ENCODE data around the gene ATP6V1F.

The ATP6V1F gene

GRCh38 chr7:128880791-128881457 lies 18.3 kb downstream of the ATP6V1F start:
- no peak for TF ChIP-seq EZH2phosphoT487 (conservative IDR thresholded peaks at IDR 0.05; ENCODE audit: low read length)
- TF ChIP-seq CTCF (IDR thresholded peaks at IDR 0.05; ENCODE audit: insufficient read depth, low read length, poor library complexity, severe bottlenecking) = no peak

GRCh38 chr7:128881458-128882125 lies 18.9 kb downstream of the ATP6V1F start:
- Histone ChIP-seq H3K27ac (ENCODE audit: low read depth, low read length) (no peak overlapping the region), H4K20me1 (ENCODE audit: low read depth, low read length) (no peaks in the 10 kb centered on the region)

More at GRCh38 chr7:128880791-128881457, 18.3 kb downstream of the ATP6V1F start:
- Histone ChIP-seq H3K9me3 (ENCODE audit: insufficient read depth, low read length) (no peaks in the 10 kb centered on the region), H3K79me2 (ENCODE audit: insufficient read depth, low read length) (no peaks in the 10 kb centered on the region), H3K36me3 (ENCODE audit: low read length) (no peaks in the 10 kb centered on the region), H3K9me2 (replicated peaks; ENCODE audit: insufficient read depth, low read length) (no peaks in the 10 kb centered on the region), H3K4me3 (ENCODE audit: insufficient read depth, low read length, poor library complexity, severe bottlenecking) (no peak overlapping the region), H3K27ac (ENCODE audit: low read depth, low read length) (no peak overlapping the region), H3F3A (ENCODE audit: insufficient read depth) (no peaks in the 10 kb centered on the region), H3K27me3 (ENCODE audit: low read length) (no peaks in the 10 kb centered on the region), H4K20me1 (ENCODE audit: low read depth, low read length) (no peaks in the 10 kb centered on the region), H3K9ac (ENCODE audit: low read length) (no peak overlapping the region), H3K4me2 (ENCODE audit: low read depth, low read length, poor library complexity, severe bottlenecking) (no peak overlapping the region), H2AFZ (ENCODE audit: low read depth, low read length, severe bottlenecking) (no peak overlapping the region)

GRCh38 chr7:128882134-128882533 lies 19.5 kb downstream of the ATP6V1F start:
- H3K36me3 ChIP-seq (ENCODE audit: low read length) = no peaks in the 10 kb centered on the region
- no peaks in the 10 kb centered on the region for H4K20me1 ChIP-seq (ENCODE audit: low read depth, low read length)
- H3K9ac ChIP-seq (ENCODE audit: low read length) = no peak overlapping the region
- H3K9me3 ChIP-seq (ENCODE audit: insufficient read depth, low read length) = no peaks in the 10 kb centered on the region
- no peaks in the 10 kb centered on the region for H3K9me2 ChIP-seq (replicated peaks; ENCODE audit: insufficient read depth, low read length)
- no peak overlapping the region for H3K4me2 ChIP-seq (ENCODE audit: low read depth, low read length, poor library complexity, severe bottlenecking)
- no peak overlapping the region for H3K27ac ChIP-seq (ENCODE audit: low read depth, low read length)
- H3K27me3 ChIP-seq (ENCODE audit: low read length) = no peaks in the 10 kb centered on the region
- no peaks in the 10 kb centered on the region for H3F3A ChIP-seq (ENCODE audit: insufficient read depth)
- TF ChIP-seq CTCF (IDR thresholded peaks at IDR 0.05; ENCODE audit: insufficient read depth, low read length, poor library complexity, severe bottlenecking) = no peak
- no peak for TF ChIP-seq EZH2phosphoT487 (conservative IDR thresholded peaks at IDR 0.05; ENCODE audit: low read length)
- no peak overlapping the region for H3K4me3 ChIP-seq (ENCODE audit: insufficient read depth, low read length, poor library complexity, severe bottlenecking)
- no peaks in the 10 kb centered on the region for H3K79me2 ChIP-seq (ENCODE audit: insufficient read depth, low read length)
- H2AFZ ChIP-seq (ENCODE audit: low read depth, low read length, severe bottlenecking) = no peak overlapping the region

More at GRCh38 chr7:128881458-128882125, 18.9 kb downstream of the ATP6V1F start:
- Histone ChIP-seq H3K36me3 (ENCODE audit: low read length) (no peaks in the 10 kb centered on the region), H3K79me2 (ENCODE audit: insufficient read depth, low read length) (no peaks in the 10 kb centered on the region), H2AFZ (ENCODE audit: low read depth, low read length, severe bottlenecking) (no peak overlapping the region), H3K4me2 (ENCODE audit: low read depth, low read length, poor library complexity, severe bottlenecking) (no peak overlapping the region), H3K9me3 (ENCODE audit: insufficient read depth, low read length) (no peaks in the 10 kb centered on the region), H3K9ac (ENCODE audit: low read length) (no peak overlapping the region), H3K4me3 (ENCODE audit: insufficient read depth, low read length, poor library complexity, severe bottlenecking) (no peak overlapping the region), H3K9me2 (replicated peaks; ENCODE audit: insufficient read depth, low read length) (no peaks in the 10 kb centered on the region), H3F3A (ENCODE audit: insufficient read depth) (no peaks in the 10 kb centered on the region), H3K27me3 (ENCODE audit: low read length) (no peaks in the 10 kb centered on the region)
- no peak for TF ChIP-seq CTCF (IDR thresholded peaks at IDR 0.05; ENCODE audit: insufficient read depth, low read length, poor library complexity, severe bottlenecking)

All from SU-DHL-6 (cell line).